ENCODE data around the gene AZIN2.

AZIN2 gene

DNA sequence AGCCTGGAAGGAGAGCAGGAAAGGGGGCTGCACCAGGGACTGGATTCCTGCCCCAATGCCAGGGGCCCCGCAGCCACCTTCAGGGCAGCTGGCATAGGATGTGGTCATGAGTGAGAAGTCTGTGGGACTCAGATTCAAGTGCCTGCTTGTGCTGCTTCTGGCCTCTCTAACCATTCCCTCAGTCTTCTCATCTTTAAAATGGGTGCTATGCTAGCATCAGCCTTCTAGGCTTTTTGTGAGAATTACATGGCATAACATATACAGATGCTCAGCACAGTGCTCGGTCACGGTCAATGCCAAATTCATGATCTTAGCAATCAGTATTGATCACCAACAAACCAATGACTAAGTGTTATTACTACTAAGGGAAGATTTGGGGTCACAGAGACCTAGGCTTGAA, 77.4 kb downstream of the AZIN2 start:
- DNase-seq = no peak

DNA sequence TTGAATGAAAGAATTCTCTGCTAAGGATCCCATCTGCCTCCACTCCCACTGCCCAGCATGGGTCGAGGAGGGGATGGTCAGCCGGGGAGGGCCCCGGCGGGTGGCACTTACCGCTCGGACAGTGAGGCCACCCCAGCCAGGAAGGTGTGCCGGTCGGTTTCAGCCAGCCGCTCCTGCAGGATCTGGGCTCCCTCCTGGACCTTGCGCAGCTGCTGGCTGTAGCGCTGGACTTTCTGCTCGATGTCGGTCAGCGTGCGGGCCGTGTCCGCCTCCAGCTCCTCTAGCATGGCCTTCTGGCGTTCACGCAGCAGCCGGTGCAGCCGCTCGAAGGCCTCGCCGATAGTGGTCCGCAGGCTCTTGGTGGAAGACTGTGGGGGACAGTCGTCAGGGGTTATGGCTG, 78.6 kb downstream of the AZIN2 start:
- DNase-seq = no peak

DNA sequence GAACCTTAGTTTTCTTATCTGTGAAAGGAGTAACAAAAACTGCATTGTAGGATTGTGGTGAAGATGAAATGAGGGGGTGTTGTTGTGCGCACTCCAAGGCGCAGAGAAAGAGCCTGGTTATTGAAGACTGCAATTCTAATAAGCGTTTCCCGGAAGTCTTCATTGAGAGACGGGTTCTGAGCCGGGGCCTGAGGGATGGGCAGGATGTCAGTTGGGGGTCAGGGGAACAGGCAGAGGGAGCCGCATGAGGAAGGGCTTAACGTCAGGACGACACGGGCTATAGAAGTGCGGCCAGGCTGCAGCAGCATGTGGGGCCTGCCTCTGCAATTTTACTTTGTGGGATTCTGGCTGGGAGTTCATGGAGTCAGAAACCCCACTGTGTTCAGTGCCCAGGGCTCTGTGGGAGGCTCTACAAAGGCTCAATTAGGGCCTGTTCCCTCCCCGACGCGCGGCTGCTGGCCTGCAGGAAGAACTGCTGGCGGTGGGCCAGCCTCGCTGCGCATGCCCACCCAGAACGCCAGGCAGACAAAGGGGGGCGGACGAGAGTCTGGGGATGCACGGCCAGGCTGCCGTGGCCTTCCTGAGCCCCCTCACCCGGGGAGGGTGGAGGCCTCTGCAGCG, 80.2 kb downstream of the AZIN2 start:
- no peak for DNase-seq

DNA sequence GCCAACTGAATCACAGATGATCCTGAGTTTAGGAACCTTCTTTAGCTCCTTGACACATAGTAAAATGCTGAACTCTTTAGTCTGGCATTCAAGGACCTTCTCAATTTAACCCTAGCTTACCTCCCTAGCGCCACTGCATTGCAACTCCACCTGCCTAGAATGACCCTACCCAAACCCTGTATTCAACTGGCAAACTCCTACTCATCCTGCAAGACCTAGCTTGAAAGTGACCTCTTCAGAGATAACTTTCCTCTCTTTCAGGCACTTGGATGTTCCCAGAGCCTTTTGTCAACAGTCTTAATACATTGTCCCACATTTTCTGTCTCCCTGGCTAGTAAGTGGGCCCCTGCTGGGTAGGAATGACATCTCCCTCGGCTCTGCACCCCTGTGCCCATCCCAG, 81.2 kb downstream of the AZIN2 start:
- DNase-seq = no peak

DNA sequence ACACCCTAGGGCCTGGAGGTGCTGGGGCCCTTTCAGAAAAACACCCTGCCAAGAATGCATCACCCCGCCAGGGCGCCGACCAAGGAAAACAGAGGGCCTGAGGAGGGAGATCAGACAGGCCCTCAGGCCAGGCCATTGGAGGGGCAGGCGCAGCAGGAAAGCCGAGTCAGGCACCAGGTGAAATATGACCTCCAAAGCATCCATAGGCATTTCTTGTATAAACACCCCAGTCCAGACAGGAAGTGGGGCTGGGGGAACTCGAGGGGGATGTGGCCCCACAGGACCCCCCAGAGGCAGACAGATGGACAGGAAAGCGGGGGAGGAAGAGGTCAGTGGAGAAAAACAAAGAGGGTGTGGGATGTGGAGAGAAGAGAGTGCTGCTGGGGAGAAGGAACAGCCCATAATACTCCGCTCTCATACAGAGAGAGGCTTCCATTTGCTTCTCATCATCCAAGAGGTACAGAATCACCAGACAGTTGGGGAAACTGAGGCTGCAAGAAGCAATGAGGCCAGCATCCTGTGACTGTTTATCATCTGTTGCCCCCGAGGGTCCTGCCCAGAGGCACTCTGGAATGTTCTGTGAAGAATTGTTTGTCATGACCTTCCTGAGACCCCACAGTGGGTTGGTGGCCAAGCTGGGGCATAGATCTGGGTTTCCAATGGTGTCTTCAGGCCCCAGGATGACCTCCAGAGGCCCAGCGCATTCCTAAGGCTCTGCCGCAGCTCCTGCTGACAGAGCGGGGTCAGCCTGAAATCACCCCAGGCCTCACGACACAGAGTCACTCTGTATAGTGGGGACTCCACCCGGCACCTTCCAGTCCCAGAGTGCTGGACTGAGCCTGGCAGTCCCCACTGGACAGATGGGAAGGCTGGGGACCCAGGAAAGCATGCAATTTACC, 82.9 kb downstream of the AZIN2 start:
- no peak for DNase-seq

DNA sequence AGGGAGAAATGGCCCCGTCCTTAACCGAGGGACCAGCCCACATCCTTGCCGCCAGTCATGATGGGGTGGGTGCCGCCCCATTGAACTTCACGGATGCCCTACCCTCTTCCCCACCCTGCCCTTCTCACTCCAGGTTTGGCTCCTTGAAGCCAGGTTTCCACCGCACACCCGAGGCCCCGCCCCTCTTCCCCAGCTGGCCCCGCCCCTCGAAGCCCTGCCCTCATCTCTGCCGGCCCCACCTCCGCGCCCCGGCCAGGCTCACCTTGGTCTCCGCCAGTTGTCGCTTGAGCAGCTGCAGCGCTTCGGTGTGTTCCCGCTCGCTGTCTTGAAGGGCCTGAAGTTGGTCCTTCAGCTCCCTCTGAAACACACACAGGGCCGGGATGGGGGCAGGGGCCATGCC, 84.3 kb downstream of the AZIN2 start:
- no peak for DNase-seq

DNA sequence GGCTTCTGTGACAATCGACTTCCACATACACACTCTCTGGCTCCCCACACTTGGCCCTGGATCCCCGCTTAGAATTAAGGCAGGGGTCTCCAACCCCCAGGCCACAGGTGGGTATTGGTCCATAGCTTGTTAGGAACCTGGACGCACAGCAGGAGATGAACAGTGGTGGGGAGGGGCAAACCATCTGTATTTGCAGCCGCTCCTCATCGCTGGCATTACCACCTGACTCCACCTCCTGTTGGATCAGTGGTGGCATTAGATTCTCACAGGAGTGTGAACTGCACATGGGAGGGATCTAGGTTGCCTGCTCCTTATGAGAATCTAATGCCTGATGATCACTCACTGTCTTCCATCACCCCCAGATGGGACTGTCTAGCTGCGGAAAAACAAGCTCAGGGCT, 84.9 kb downstream of the AZIN2 start:
- no peak for DNase-seq

DNA sequence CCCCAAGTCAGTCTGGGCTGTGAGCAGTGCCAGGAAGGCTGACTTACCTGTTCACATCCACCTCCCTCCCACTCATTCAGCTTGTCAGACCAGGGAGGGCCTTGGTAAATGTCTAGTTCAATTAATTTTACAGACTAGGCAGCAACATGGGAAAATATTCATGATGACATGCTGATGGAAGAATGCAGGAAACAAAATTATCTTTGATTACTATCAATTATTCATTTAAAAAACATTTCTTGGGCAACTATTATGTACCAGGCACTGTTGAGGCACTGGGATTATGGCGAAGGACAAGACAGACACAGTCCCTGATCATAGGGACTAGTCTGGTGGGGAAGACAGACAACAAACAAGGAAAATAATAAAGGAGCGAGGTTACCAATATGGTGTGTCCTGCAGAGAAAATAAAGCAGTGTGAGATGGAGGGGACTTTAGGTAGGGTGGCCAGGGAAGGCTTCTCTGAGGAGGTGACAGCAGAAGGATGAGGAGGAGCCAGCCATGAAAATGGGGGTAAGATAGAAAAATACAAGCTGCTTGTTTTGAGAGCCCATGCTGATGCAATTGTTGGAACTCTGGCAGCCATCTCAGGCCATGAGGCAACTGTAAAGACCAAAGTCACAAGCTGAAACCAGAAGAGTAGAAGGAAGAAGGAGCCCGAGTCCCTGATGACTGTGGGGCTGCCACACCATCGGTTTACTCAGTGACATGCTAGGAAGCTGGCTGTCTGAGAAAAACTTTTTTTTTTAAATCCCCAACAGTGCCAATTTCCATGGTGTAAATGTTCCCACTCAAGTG, 86.9 kb downstream of the AZIN2 start:
- no peak for DNase-seq

DNA sequence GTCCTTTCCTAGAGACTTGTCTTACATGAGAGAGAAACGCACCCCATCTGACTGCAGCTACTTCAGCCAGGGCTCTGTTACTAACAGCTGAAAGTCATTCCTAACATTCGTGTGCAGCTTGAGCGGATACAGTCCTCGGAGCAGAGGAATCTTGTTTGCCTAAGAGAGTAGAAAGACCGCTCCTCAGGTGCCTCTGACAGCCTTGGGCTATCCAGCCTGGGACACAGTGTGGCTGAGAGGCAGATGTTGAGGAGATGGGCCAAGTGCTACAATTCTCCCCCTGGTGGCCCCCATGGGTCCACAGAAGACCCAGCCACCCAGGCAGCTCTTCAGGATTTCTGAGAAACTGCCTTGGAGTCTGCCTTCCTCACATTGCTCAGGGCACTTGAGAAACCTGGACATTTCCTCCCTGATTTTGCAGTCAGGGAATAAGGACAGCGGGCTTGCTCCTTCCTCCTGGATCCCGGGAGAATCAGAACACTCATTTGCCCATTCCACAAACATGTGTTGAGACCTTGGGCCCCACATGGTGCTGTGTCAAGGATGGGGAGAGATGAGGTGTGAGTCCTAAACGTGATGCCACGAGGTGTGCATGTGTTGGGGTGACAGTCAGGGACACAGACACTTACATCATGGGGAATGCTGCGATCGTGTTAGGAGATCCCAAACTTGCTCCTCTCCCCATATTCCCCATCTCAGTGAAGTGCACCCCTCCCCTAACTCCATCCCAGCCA, 87.8 kb downstream of the AZIN2 start:
- no peak for DNase-seq

DNA sequence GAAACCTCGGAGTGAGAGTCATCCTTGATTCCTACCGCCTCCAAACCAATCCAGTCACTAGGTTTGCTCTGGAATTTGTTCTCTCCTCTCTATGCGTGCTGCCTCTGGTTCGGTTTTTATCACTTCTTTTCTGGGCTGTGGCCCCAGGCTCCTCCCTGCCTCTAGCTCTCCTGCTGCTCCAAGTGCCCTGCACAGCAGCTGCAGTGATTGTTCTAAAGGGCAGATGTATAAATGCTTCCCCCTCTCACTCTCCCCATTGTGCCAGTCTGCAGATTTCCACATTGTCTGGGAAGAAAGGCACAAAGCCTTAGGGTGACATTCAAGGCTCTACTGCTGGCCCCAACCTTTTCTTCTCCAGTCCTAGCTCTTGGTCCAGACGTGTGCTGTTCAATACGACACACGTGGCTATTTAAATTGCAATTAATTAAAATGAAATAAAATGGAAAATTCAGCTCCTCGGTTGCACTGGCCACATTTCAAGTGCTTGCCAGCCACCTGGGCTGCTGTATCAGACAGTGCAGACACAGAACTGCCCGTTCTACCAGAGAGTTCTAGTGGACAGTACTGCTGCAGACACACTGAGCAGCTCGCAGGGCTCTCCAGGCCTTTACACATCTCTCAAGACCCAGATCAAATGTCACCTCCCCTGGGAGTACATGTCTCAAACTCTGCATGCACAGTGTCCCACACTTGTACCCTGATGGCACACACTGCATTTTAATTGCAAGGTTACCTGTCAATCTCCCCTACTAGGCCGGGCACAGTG, 88.5 kb downstream of the AZIN2 start:
- DNase-seq = no peak
